ENCODE data around the gene UST.
"Not testable (repeated sequence)": the region's sequence is repeated elsewhere in the genome, so short reads cannot be mapped to it uniquely, and the experiment has no call there.

The UST gene

DNA sequence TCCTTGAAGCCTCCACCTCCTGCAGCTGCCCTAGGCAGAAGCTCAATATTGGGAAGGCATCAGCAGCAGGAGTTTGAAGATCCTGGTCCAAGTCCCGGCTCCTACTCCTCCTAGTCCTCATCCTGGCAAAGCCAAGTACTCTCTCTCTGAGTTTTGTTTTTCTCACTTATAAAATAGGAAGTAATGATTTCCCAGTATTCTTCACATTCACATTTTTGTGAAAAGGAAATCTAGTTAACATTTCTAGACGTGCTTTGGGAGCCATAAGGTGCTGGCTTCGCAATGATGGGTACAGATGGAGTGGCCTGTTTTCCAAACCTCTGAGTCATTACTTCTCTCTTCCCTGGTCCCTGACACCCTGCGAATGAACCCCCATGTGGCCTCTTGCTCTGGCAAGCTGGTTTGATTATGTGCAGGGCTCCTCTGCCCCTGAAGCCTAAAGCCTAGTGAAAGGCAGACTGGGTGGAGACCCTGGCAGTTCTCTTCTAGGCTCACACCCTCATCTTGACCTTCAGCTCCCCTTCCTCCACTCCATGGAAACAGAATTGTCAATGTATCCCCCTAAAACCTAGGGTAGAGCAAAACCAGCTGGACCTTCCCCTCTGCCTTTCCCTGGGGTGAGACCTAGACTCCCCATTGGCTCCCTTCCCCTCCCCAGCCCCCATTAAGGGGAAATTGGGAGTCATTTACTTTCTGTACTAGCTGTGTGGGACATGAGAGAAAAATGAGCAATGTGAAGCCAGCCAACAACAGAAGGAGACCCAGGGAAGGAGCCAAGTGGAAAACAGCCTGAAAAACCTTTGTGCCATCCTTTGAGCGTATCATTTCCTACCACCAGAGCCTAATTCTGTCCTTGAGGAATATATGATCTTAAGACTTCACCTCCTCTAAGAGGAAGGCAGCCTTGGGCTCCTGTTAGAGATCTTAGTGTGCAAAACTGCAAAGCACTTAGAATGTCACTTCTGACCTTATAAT, 158.4 kb downstream of the UST start:
- DNase-seq, result no peak

DNA sequence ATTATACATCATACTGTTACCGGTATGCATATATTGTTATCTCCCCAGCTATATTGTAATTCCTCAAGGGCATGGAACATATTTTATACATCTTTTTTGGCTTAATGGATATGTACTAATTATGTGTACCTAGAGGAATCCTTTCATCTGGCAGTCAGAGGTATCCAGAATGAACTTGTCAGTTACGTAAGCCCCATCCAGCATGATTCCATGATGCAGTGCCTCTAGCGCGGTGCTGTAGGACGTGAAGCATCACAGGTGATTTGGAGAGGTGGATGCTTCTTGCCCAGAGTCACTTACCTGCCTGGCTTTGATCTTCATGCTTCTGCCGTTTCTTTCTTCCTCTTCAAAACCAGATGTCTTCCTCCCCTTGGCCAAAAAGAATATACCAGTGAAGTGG, 159.1 kb downstream of the UST start:
- DNase-seq, result no peak

DNA sequence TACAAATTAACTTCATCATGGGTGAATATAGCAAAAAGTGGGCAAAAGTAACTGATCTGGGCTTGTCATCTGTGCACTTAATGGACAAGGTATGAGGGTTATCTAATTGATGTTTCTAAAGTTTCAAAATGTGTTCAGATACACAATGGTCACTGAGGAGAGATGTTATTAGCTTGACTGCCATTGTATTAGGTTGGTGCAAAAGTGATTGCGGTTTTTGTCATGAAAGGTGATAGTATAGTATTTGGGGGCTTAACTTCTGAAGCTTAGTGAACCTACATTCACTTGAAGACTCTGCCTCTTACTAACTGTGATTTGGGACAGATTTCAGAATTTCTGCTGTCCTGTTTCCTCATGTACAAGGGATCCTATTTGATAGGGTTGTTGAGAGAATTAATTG, 159.6 kb downstream of the UST start:
- DNase-seq, result no peak

DNA sequence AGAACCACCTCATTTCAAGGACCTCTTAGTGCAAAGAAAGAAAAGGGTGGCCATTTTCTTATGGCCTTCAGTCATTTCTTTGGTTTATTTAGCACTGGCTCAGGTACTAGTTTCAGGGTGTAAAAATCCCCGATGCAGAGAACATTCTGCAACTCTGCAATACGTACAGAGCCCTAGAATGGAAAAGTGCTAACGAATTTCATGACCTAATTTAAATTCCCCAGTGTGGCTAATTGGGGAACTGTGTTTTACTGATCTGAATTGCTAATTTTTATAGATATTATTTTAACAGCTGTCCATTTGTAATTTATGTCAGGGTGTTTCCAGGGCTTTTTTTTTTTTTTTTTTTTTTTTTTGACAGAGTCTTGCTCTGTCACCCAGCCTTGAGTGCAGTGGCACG, 160.7 kb downstream of the UST start:
- DNase-seq, result no peak

- DNase-seq, result no peak
Observed at GRCh38 chr6:148912252-148912651, 165.4 kb downstream of the UST start.

GRCh38 chr6:148915810-148916209, 169.0 kb downstream of the UST start:
- DNase-seq, result no peak

DNA sequence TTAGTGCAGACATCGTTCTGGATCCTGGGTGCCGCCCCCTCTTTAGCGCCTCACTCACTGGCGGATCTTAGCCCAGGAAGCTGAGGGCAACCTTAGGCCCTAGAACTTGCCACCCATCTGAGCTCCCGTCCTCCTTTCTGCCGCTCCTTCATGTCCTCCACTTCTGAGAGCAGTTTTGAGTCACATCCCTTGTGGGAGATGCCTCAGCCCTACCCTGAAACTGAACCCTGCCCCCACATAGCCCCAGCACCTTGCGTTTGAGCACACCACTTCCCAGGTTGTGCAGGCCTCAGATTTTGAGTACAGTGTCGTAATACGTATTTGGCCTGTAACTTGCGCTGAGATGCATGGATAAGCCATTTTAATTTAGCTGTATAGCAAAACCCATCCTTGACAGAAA, 169.7 kb downstream of the UST start:
- not testable (repeated sequence) for DNase-seq

DNA sequence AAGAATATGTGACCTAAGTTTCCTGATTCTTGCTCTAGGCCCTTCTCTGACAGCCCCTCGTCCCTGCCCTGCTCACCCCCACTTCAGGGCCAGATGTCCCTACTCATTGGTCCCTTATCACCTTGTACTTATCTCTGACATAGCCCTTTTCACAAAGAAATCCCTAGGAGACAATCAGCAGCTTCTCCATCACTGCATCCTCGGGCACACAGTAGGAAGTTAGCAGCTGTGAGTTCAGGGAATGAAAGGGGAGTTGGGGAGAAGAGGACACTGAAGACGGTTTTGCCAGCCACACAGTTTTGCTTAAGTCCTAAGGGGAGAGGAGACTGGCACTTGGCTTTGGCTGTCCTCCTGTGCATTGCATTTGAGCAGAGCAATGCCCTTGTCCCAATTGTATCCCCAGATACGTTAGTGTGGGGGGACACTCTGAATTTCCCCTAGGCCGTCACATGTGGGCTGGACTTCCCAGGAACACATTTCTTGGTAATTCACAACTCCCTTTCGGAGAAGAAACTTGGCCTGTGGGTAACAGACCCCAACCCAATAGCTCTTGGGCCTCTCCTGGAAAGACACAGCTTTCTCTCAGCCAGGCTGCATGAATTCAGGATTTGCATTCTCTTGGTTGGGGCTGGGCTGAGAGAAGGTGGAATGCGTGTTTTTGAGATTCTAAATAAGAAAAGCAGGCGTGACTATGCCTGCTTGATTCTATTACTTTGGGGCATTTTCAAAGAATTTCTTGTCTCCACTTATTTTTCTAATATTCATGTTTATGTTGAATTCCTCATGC, 177.6 kb downstream of the UST start:
- no peak for DNase-seq

GRCh38 chr6:148925701-148926100, 178.9 kb downstream of the UST start:
- DNase-seq, result no peak

- DNase-seq, result no peak
Observed at GRCh38 chr6:148926478-148926877, 179.6 kb downstream of the UST start.

GRCh38 chr6:148927586-148927985, 180.8 kb downstream of the UST start:
- DNase-seq, result no peak

GRCh38 chr6:148928811-148929210, 182.0 kb downstream of the UST start:
- DNase-seq, result no peak

DNA sequence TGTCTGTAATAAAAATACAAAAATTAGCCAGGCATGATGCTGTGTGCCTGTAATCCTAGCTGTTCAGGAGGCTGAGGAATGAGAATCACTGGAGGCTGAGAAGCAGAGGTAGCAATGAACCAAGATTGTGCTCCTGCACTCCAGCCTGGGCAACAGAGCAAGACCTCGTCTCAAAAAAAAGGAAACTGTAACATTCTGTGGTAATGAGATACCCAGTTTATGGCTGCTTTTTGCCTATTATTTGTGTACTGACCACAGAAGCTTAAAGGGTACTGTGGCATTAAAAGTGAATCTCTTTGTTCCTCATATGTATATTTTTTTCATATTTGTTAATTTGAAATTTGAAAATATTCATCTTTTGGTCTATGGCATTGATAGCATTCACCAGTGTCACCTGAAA, 185.4 kb downstream of the UST start:
- DNase-seq, result no peak

DNA sequence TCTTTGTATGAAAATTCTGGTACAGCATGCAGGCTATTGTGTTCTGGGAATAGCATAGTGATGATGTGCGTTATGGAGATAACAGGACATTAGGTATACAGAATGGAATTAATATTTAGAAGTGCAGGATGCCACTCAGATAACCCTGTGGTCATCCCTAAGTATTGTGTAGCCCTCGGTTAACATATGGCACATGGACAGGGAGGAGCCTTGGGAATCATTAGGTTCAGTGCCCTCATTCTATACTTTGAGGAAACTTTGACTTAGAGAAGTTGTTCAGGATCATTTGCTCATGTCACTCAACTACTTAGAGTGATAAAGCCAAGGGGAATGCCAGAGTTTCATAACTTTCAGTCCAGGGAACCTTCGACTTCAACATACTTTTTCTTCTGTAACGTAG, 185.9 kb downstream of the UST start:
- peak; percentile 27 for DNase-seq

DNA sequence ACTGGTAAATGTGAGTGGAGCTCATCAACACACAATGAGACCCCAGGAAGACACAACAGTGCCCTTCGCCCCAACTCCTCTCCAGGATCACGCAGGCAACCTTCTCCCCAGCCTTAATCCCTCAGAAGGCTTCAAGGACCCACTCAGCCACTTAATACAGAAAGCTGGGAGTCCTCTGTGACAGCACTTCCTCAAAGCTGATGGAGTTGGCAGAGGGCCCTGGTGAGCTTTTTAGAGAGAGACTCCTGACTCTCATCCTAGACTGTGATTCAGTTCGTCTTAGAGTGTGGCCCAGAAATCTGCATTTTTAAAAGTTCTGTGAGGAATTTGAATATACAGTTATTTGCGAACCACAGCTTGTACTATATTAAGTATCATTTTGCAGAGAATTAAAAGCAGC, 187.7 kb downstream of the UST start:
- DNase-seq, result peak; percentile 78

DNA sequence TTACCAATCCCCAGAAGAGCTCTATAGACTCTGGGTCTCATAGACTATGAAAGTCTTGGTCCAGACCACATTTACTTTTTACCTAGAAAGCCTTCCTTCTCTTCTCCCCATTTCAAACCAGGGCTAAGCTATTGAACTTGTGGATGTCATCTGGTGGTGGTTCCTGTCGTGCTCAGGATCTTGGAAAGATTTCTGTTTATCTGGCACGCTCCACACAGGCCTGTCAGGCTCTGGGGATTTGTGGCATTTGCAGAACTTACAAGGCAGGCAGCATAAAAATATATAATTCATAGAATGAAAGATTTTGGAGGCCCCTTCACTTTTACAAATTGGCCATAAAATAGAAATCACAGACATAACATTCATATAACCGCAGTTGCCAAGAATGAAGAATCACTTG, 188.1 kb downstream of the UST start:
- DNase-seq, result peak; percentile 92

- DNase-seq, result peak; percentile 78
Observed at GRCh38 chr6:148935705-148936435, 189.0 kb downstream of the UST start.

DNA sequence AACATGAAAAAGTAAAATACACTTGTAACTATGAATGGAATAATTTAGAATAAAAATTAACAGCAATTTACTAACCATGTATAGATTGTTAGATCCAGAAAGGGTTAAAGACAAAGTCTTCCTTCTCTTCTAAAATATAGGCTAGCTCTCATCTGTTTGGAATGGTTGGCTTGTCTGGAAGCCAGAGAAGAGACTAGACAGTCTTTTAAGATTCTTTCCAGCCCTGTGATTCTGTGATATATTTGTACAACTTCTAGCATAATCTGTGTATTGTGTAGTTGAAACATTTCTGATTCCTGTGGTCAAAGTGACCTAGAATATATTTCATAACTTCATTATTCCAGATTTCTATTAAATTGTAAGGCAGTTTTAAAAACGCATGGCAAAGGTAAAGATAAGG, 196.6 kb downstream of the UST start:
- DNase-seq, result peak; percentile 86

DNA sequence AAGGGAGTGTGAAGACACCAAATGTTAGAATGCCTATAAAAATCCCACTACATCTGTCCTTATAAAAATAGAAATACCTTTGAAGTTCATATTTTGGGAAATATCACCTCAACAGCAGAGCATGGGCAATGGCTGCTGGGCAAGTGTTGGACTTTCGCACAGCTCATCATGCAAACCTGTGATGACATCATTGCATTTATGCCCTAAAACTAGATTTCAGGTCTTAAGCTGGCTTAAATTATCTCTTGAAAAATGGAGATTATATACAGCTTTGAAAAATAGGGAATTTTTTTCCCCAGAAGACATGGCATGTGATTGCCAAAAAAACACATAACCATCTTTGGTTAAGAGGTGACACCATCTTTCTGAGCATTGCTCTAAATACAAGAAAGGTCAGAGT, 197.8 kb downstream of the UST start:
- DNase-seq, result no peak

DNA sequence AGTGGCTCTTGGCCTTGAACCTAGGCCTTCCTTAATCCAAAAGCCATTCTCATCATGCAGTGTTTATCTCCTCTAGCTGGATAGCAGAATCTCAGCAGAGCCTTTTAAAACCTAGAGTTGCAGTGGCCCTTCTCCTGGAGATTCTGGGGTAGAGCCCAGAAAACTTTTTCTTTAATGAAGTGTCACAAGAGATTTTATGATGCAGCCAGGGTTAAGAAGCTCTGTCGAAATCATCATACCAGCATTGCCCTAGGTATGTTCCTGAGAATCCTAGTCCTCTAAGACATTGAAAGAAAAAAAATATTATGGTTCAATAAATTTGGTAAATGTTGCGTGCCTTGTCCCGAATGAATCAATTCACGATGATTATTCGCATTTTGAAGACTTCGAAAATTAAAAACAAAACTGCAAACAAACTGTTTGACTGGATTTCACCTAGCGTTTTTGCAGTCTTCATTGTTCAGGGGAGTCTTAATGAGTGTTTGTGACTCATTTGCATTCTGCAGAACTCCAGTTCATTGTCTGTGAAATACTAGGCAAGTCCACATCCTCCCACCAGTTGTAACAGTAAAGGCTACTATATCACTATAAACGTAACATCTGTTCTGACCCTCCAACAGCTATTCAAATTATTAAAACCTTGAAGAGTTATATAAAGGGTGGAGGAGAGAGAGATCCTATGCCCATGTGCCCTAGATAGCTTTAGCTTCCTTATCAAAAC, 198.6 kb downstream of the UST start:
- DNase-seq, result no peak

DNA sequence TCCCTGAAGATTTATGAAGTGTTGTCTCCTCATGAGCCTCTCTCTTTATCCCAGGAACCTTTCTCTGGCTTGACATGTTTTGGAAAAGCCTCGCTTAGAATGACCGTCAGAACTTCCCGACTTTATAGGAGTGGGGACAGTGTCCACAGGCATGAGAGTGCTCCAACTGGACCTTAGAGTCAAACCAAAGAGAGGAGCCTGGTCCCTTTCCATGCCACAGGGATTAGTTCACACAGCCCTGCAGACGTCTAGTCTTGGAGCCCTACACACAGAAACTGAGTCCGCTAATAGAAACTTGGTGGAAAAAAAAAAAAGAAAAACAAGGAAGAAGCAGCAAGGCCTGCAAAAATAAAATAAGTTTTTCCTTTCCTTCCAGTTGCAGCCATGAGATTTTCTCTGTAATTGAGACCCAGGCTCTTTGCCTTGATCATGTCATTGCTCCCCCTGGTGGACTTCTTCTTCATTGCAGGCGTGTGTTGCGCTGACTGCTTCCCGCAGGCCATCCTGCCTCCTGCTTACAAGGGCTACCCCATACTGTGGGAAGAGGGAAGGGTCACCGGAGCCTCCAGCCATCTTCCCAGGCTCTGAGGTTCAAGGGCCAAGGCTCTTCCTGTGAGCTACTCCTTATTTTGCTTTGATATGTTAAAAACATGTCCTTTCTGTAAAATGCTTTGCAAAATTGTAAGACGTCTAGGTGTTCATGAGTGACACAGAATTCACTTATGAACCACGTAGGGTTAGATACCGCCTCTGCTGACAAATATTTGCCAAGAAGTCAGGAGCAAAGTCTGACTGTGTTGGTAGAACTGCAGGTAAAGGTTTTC, 201.0 kb downstream of the UST start:
- DNase-seq, result peak; percentile 83

Data from fibroblast of skin of scalp (primary cell).